Upper lobe of left lung (tissue), 4 donors: ENCODE measurements around the gene CDH26.

Experiments
- EP300 ChIP-seq, 4 donors: sonication (generic); formaldehyde crosslinking; IDR thresholded peaks; one replicate each; pipeline ENCODE4 v1.5.1; 2017; ENCODE audit warnings: antibody characterized with exemption in 4 of 4, control low read depth in 2 of 4
- POLR2AphosphoS5 ChIP-seq, 2 donors: sonication (generic); formaldehyde crosslinking; IDR thresholded peaks; one replicate each; pipeline ENCODE4 v1.5.1; 2017; ENCODE audit warnings: antibody characterized with exemption in 2 of 2
- TF ChIP-seq, protein P1 (sequence below), 6 experiments: fragments of 450-650 bp in 4 of 6; fragments of 200-600 bp in 2 of 6; sonication (generic) in 2 of 6; IDR thresholded peaks; one replicate each; pipeline ENCODE4 v1.5.1; 2016 to 2019; ENCODE audit warnings: antibody characterized with exemption in 6 of 6

DNA sequence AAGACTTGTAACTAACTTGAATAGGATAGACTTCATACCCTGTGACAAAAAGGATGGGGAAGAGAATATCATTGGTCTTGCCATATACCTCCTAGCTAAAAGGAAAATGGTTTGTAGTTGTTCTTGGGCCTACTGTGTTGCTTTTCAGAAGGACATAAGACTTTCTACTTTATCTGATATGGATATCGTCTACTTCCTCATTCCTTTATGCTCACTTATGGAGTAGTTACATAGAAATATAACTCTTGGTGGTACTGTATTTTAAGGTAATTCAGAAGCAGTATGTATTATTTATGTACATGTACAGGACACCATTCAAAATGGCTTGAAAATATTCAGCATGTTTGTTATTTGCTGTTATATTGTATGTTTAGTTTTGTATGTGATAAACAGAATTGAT, 10.0 kb upstream of the CDH26 start:
- TF ChIP-seq, protein P1, sequence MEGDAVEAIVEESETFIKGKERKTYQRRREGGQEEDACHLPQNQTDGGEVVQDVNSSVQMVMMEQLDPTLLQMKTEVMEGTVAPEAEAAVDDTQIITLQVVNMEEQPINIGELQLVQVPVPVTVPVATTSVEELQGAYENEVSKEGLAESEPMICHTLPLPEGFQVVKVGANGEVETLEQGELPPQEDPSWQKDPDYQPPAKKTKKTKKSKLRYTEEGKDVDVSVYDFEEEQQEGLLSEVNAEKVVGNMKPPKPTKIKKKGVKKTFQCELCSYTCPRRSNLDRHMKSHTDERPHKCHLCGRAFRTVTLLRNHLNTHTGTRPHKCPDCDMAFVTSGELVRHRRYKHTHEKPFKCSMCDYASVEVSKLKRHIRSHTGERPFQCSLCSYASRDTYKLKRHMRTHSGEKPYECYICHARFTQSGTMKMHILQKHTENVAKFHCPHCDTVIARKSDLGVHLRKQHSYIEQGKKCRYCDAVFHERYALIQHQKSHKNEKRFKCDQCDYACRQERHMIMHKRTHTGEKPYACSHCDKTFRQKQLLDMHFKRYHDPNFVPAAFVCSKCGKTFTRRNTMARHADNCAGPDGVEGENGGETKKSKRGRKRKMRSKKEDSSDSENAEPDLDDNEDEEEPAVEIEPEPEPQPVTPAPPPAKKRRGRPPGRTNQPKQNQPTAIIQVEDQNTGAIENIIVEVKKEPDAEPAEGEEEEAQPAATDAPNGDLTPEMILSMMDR (IDR thresholded peaks at IDR 0.05) = no peak
- no peak for TF ChIP-seq POLR2AphosphoS5 (IDR thresholded peaks at IDR 0.05)
- no peak for TF ChIP-seq EP300 (IDR thresholded peaks at IDR 0.05)
